PC-9 (cell line): Measurements from ENCODE around the gene GRM1.

Experiments used
- EZH2 ChIP-seq: fragments of 200-600 bp; sonication (generic); IDR thresholded peaks from 2 replicates; pipeline ENCODE4 v1.8.0; 2017; ENCODE audit warnings: antibody characterized with exemption, low read depth
- TF ChIP-seq, protein P1 (sequence below): fragments of 200-600 bp; sonication (generic); conservative IDR thresholded peaks from 2 replicates; pipeline ENCODE4 v1.6.1; 2017; ENCODE audit warnings: mixed run types, antibody characterized with exemption, mild to moderate bottlenecking, moderate library complexity

DNA sequence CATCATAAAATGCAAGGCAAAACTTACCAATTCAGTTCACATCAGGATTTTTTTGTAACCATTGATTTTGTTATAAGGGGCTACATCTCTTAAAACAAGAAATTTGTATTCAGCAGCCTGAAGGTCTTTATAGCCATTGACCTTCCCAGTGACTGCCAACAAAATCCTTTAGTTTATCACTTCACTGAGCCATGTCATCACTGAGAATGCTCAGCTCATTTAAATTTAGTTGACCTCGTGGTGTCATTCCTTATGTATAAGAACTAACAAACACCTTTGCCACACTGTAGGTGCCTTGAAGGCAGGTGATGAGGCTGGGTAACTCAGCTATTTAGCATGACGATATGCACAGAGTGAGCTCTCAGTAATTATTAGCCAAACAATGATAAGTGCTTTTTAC lies 77.7 kb downstream of the GRM1 start:
- TF ChIP-seq, protein P1, sequence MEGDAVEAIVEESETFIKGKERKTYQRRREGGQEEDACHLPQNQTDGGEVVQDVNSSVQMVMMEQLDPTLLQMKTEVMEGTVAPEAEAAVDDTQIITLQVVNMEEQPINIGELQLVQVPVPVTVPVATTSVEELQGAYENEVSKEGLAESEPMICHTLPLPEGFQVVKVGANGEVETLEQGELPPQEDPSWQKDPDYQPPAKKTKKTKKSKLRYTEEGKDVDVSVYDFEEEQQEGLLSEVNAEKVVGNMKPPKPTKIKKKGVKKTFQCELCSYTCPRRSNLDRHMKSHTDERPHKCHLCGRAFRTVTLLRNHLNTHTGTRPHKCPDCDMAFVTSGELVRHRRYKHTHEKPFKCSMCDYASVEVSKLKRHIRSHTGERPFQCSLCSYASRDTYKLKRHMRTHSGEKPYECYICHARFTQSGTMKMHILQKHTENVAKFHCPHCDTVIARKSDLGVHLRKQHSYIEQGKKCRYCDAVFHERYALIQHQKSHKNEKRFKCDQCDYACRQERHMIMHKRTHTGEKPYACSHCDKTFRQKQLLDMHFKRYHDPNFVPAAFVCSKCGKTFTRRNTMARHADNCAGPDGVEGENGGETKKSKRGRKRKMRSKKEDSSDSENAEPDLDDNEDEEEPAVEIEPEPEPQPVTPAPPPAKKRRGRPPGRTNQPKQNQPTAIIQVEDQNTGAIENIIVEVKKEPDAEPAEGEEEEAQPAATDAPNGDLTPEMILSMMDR, result no peak
- TF ChIP-seq EZH2, result no peak
